ENCODE results near the gene PLEK.

DNA sequence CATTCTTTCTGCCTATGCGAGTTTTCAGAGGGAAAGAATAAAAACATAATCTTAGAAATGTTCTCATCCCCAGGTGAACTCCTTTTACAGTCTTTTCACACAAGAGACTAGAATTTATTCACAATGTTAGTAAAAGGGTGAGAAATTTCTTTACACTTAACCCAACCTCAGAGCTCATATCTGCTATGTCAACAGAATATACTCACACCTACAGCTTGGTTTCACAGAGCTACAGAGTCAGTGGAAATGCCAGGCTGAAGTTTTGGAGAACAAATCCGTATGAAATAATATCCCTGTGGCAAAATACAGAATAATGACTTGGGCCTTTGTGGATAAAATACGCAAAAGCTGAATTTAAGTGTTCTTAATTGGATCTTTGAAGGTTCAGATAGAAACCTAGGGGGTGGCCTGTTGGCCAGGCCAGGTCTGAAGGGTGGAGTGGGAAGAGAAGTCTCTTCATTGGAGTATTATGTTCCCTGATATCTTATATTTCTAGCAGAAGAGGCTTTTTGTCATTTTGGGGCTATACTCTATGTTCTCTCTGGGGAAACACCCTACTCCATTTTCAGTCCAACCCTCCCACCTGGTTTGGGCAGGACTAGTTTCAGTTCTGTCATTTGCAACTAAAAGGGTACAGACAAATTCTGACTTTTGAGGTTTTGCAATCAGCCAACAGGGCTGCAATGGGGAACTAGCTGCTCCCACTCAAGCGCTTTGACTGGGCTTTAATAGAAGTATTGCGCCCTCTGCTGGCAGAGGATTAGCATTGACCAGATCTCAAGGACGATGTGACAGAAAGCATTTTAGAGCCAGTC is 76.3 kb downstream of the PLEK start:
- TF ChIP-seq, protein P1, sequence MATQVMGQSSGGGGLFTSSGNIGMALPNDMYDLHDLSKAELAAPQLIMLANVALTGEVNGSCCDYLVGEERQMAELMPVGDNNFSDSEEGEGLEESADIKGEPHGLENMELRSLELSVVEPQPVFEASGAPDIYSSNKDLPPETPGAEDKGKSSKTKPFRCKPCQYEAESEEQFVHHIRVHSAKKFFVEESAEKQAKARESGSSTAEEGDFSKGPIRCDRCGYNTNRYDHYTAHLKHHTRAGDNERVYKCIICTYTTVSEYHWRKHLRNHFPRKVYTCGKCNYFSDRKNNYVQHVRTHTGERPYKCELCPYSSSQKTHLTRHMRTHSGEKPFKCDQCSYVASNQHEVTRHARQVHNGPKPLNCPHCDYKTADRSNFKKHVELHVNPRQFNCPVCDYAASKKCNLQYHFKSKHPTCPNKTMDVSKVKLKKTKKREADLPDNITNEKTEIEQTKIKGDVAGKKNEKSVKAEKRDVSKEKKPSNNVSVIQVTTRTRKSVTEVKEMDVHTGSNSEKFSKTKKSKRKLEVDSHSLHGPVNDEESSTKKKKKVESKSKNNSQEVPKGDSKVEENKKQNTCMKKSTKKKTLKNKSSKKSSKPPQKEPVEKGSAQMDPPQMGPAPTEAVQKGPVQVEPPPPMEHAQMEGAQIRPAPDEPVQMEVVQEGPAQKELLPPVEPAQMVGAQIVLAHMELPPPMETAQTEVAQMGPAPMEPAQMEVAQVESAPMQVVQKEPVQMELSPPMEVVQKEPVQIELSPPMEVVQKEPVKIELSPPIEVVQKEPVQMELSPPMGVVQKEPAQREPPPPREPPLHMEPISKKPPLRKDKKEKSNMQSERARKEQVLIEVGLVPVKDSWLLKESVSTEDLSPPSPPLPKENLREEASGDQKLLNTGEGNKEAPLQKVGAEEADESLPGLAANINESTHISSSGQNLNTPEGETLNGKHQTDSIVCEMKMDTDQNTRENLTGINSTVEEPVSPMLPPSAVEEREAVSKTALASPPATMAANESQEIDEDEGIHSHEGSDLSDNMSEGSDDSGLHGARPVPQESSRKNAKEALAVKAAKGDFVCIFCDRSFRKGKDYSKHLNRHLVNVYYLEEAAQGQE (IDR thresholded peaks at IDR 0.05; ENCODE audit: insufficient replicate concordance, low read depth), result no peak
- peak; percentile 23; the same call in 1 of the 2 replicates for TF ChIP-seq POLR2AphosphoS5 (IDR thresholded peaks at IDR 0.05; ENCODE audit: low read depth)
- TF ChIP-seq, protein P2, sequence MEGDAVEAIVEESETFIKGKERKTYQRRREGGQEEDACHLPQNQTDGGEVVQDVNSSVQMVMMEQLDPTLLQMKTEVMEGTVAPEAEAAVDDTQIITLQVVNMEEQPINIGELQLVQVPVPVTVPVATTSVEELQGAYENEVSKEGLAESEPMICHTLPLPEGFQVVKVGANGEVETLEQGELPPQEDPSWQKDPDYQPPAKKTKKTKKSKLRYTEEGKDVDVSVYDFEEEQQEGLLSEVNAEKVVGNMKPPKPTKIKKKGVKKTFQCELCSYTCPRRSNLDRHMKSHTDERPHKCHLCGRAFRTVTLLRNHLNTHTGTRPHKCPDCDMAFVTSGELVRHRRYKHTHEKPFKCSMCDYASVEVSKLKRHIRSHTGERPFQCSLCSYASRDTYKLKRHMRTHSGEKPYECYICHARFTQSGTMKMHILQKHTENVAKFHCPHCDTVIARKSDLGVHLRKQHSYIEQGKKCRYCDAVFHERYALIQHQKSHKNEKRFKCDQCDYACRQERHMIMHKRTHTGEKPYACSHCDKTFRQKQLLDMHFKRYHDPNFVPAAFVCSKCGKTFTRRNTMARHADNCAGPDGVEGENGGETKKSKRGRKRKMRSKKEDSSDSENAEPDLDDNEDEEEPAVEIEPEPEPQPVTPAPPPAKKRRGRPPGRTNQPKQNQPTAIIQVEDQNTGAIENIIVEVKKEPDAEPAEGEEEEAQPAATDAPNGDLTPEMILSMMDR (IDR thresholded peaks at IDR 0.05; ENCODE audit: insufficient read depth, low read length), result peak; percentile 81
- peak; percentile 69; the same call in 1 of the 2 replicates for TF ChIP-seq SPI1 (IDR thresholded peaks at IDR 0.05; ENCODE audit: borderline replicate concordance, low read depth)

Measured in HL-60 (cell line).